T-cell (primary cell): ENCODE measurements around the gene SEC63. TPM values are rescaled to one million over a fixed set of nuclear protein-coding genes. Genes with fewer than 3 reads are reported as not detected.

Experiments used
- ATAC-seq, 4 experiments: fragments of 200-7000 bp in 3 of 4; fragments of 150-1000 bp in 1 of 4; cut with Tn5 transposase; replicated peaks in 1 of 4; 1 replicate in 3 of 4; 2 replicates in 1 of 4; pipeline ENCODE4 v1.10.0; 2021; ENCODE audit warnings: moderate library complexity in 3 of 4, mild to moderate bottlenecking in 2 of 4, moderate number of reproducible peaks in 1 of 4
- CTCF ChIA-PET, 2 donors: fragments of 300-600 bp; sonication (Branson Sonifier 250); formaldehyde crosslinking; loops; one replicate each; lab custom pipeline; 2022; ENCODE audit warnings: antibody characterized with exemption in 2 of 2; lab: Charles Lee
- POLR2A ChIA-PET, 2 donors: fragments of 300-600 bp; sonication (Branson Sonifier 250); formaldehyde crosslinking; loops; one replicate each; lab custom pipeline; 2022; ENCODE audit warnings: antibody characterized with exemption in 2 of 2; lab: Charles Lee
- DNase-seq, 35 experiments: peaks; one replicate each; pipeline versions ENCODE4 v3.0.0 to v3.0.0-alpha.2; 2013 to 2023
- H3K27ac ChIP-seq: one replicate; pipeline ENCODE4 v1.5.1; 2013; ENCODE audit warnings: low read length
- H3K27me3 ChIP-seq, 2 experiments: replicated peaks in 1 of 2; 1 replicate in 1 of 2; 2 replicates in 1 of 2; pipeline versions ENCODE4 v1.6.1 to v1.7.0; 2013; ENCODE audit warnings: low read length in 1 of 2, mixed read lengths in 1 of 2; ENCODE audit not compliant: control insufficient read depth in 2 of 2, insufficient read depth in 2 of 2; ENCODE audit errors: extremely low read depth in 1 of 2
- H3K36me3 ChIP-seq, 2 donors: 1 replicate in 1 of 2; 2 replicates in 1 of 2; pipeline versions ENCODE4 v1.6.1 to v1.7.0; 2013; ENCODE audit warnings: low read length in 1 of 2; ENCODE audit not compliant: control insufficient read depth in 2 of 2, insufficient read depth in 1 of 2; ENCODE audit errors: extremely low read depth in 1 of 2
- H3K4me1 ChIP-seq, 2 experiments: 1 replicate in 1 of 2; 2 replicates in 1 of 2; pipeline versions ENCODE4 v1.6.1 to v1.7.0; 2013; ENCODE audit warnings: low read length in 2 of 2, mixed read lengths in 1 of 2; ENCODE audit not compliant: insufficient read depth in 2 of 2, control insufficient read depth in 1 of 2; ENCODE audit errors: extremely low read depth in 1 of 2
- H3K4me3 ChIP-seq, 2 donors: 1 replicate in 1 of 2; 2 replicates in 1 of 2; pipeline versions ENCODE4 v1.5.1 to v1.7.0; 2013; ENCODE audit warnings: mild to moderate bottlenecking in 2 of 2, low read length in 1 of 2, moderate library complexity in 1 of 2; ENCODE audit not compliant: control insufficient read depth in 1 of 2; ENCODE audit errors: extremely low read depth in 1 of 2
- H3K9me3 ChIP-seq: 2 replicates; pipeline ENCODE4 v1.7.0; 2013
- H3K27ac Mint-ChIP-seq, 2 donors: one replicate each; pipeline ENCODE4 v1.8.0; 2020 to 2021; ENCODE audit warnings: mild to moderate bottlenecking in 2 of 2, mixed read lengths in 2 of 2
- H3K27me3 Mint-ChIP-seq, 2 donors: one replicate each; pipeline ENCODE4 v1.8.0; 2021 to 2022; ENCODE audit warnings: mixed read lengths in 2 of 2
- H3K36me3 Mint-ChIP-seq: one replicate; pipeline ENCODE4 v1.8.0; 2021; ENCODE audit warnings: mixed read lengths
- H3K4me1 Mint-ChIP-seq, 3 donors: one replicate each; pipeline ENCODE4 v1.8.0; 2020 to 2022; ENCODE audit warnings: mixed read lengths in 3 of 3, mild to moderate bottlenecking in 1 of 3
- H3K4me3 Mint-ChIP-seq, 3 donors: one replicate each; pipeline ENCODE4 v1.8.0; 2020 to 2022; ENCODE audit warnings: mild to moderate bottlenecking in 3 of 3, mixed read lengths in 3 of 3, moderate library complexity in 3 of 3
- H3K9me3 Mint-ChIP-seq, 3 donors: one replicate each; pipeline ENCODE4 v1.8.0; 2020 to 2022; ENCODE audit warnings: mixed read lengths in 3 of 3
- WGBS: methylation state at CpG from one replicate; pipeline ENCODE4 v1.1.5; 2013; ENCODE audit warnings: missing lambda C conversion rate; ENCODE audit not compliant: insufficient coverage; 5-methylcytosine and 5-hydroxymethylcytosine counted together
- total RNA-seq, 35 experiments: library from RNA in 6 of 35; stranded (reverse) in 6 of 35; fragments of 120-200 nt in 1 of 35; gene quantifications; one replicate each; pipeline versions ENCODE4 v1.2.1 to v1.2.4 and lab custom pipeline; 2013 to 2026

Gene SEC63
- total RNA-seq, 5 donors from 2014 or later (not counting 1 experiment from before 2014, with no cell fraction given), result 56.2 to 85.5 (median 68.7) TPM

GRCh38 chr6:107987805-107988204 is 29.8 kb upstream of the SEC63 start:
- Histone ChIP-seq H3K27ac (no peak overlapping the region), H3K9me3 (no peaks in the 10 kb centered on the region), H3K4me1 (no peaks in the 10 kb centered on the region), H3K4me3 (no peak overlapping the region), H3K36me3 (no peaks in the 10 kb centered on the region), H3K27me3 (peaks cover 0 to 2% of the 10 kb centered on the region in 2 experiments)
- ChIA-PET POLR2A (no interaction called here), CTCF (no interaction called here)
- WGBS, result 100% methylated on average over 1 of the region's 3 CpGs
- Mint-ChIP-seq H3K36me3 (no peaks in the 10 kb centered on the region), H3K9me3 (no peaks in the 10 kb centered on the region), H3K27me3 (peaks cover 0 to 2% of the 10 kb centered on the region in 2 donors), H3K27ac (no peak overlapping the region), H3K4me1 (peaks cover 0 to 9% (median 3%) of the 10 kb centered on the region in 3 donors), H3K4me3 (no peak overlapping the region)
- DNase-seq (no peak), ATAC-seq (no peak)

GRCh38 chr6:107985701-107986100 is 27.7 kb upstream of the SEC63 start:
- Histone ChIP-seq H3K4me1 (no peaks in the 10 kb centered on the region), H3K36me3 (no peaks in the 10 kb centered on the region), H3K9me3 (no peaks in the 10 kb centered on the region), H3K4me3 (no peak overlapping the region), H3K27me3 (peaks cover 0 to 2% of the 10 kb centered on the region in 2 experiments), H3K27ac (no peak overlapping the region)
- ATAC-seq (no peak), DNase-seq (no peak)
- Mint-ChIP-seq H3K36me3 (no peaks in the 10 kb centered on the region), H3K4me3 (no peak overlapping the region), H3K9me3 (no peaks in the 10 kb centered on the region), H3K27me3 (peaks cover 5 to 9% of the 10 kb centered on the region in 2 donors), H3K27ac (no peak overlapping the region), H3K4me1 (no peaks in the 10 kb centered on the region)
- WGBS, result 79% methylated on average over 4 of the region's 14 CpGs
- ChIA-PET CTCF (no interaction called here), POLR2A (no interaction called here)

- no peaks in the 10 kb centered on the region for H3K36me3 Mint-ChIP-seq
- H3K9me3 Mint-ChIP-seq, result no peaks in the 10 kb centered on the region
- H3K4me1 ChIP-seq, result no peaks in the 10 kb centered on the region
- H3K9me3 ChIP-seq, result no peaks in the 10 kb centered on the region
- H3K4me1 Mint-ChIP-seq, result no peaks in the 10 kb centered on the region
- no peaks in the 10 kb centered on the region for H3K36me3 ChIP-seq
- H3K27ac ChIP-seq, result no peak overlapping the region
- 100% methylated on average over 1 of the region's 4 CpGs for WGBS
- H3K27me3 Mint-ChIP-seq, result peaks cover 5 to 9% of the 10 kb centered on the region in 2 donors
- ChIA-PET POLR2A (no interaction called here), CTCF (interaction anchor here (0.5 to 1.1 kb wide), 2 partner anchors 9 to 509 kb away, joined by 3 to 4 read pairs; no protein-coding TSS in a partner anchor)
- no peak for DNase-seq
- H3K27ac Mint-ChIP-seq, result no peak overlapping the region
- H3K4me3 Mint-ChIP-seq, result no peak overlapping the region
- H3K4me3 ChIP-seq, result no peak overlapping the region
- peaks cover 0 to 2% of the 10 kb centered on the region in 2 experiments for H3K27me3 ChIP-seq
- ATAC-seq, result no peak
Observed at GRCh38 chr6:107983811-107984210, 25.8 kb upstream of the SEC63 start.

GRCh38 chr6:107982486-107982885 is 24.5 kb upstream of the SEC63 start:
- H3K4me3 ChIP-seq, result no peak overlapping the region
- no peaks in the 10 kb centered on the region for H3K36me3 Mint-ChIP-seq
- peaks cover 5 to 9% of the 10 kb centered on the region in 2 donors for H3K27me3 Mint-ChIP-seq
- no peak for DNase-seq
- WGBS, result 100% methylated on average over 1 of the region's 1 CpG
- no peaks in the 10 kb centered on the region for H3K4me1 ChIP-seq
- no peak for ATAC-seq
- no peak overlapping the region for H3K27ac Mint-ChIP-seq
- CTCF ChIA-PET, result interaction anchor here in 1 of 2 donors (1.1 kb wide), 1 partner anchor 510 kb away, joined by 4 read pairs; no protein-coding TSS in a partner anchor
- POLR2A ChIA-PET, result no interaction called here
- H3K27ac ChIP-seq, result no peak overlapping the region
- H3K36me3 ChIP-seq, result no peaks in the 10 kb centered on the region
- no peaks in the 10 kb centered on the region for H3K9me3 Mint-ChIP-seq
- peaks cover 0 to 2% of the 10 kb centered on the region in 2 experiments for H3K27me3 ChIP-seq
- no peak overlapping the region for H3K4me3 Mint-ChIP-seq
- no peaks in the 10 kb centered on the region for H3K4me1 Mint-ChIP-seq
- no peaks in the 10 kb centered on the region for H3K9me3 ChIP-seq

GRCh38 chr6:107981695-107982094 is 23.7 kb upstream of the SEC63 start:
- Histone ChIP-seq H3K27me3 (peaks cover 0 to 2% of the 10 kb centered on the region in 2 experiments), H3K4me1 (no peaks in the 10 kb centered on the region), H3K4me3 (no peak overlapping the region), H3K36me3 (no peaks in the 10 kb centered on the region), H3K27ac (no peak overlapping the region), H3K9me3 (no peaks in the 10 kb centered on the region)
- ATAC-seq, result no peak
- Mint-ChIP-seq H3K9me3 (no peaks in the 10 kb centered on the region), H3K36me3 (no peaks in the 10 kb centered on the region), H3K27ac (no peak overlapping the region), H3K4me1 (no peaks in the 10 kb centered on the region), H3K4me3 (no peak overlapping the region), H3K27me3 (peaks cover 5 to 9% of the 10 kb centered on the region in 2 donors)
- CTCF ChIA-PET, result interaction anchor here (0.5 to 0.8 kb wide), 4 partner anchors 8 to 1018 kb away, joined by 3 to 5 read pairs (median 3); no protein-coding TSS in a partner anchor
- POLR2A ChIA-PET, result no interaction called here
- no peak for DNase-seq
- WGBS, result no CpG with 5 or more reads among the region's 6 CpGs

- H3K4me3 ChIP-seq, result no peak overlapping the region
- H3K4me1 ChIP-seq, result no peaks in the 10 kb centered on the region
- H3K27me3 Mint-ChIP-seq, result peaks cover 3 to 6% of the 10 kb centered on the region in 2 donors
- peaks cover 2 to 8% (median 4%) of the 10 kb centered on the region in 3 donors for H3K4me1 Mint-ChIP-seq
- H3K9me3 ChIP-seq, result no peaks in the 10 kb centered on the region
- H3K9me3 Mint-ChIP-seq, result no peaks in the 10 kb centered on the region
- H3K36me3 Mint-ChIP-seq, result no peaks in the 10 kb centered on the region
- H3K27ac ChIP-seq, result no peak overlapping the region
- H3K27me3 ChIP-seq, result peaks cover 0 to 5% of the 10 kb centered on the region in 2 experiments
- ATAC-seq (no peak), DNase-seq (peak in 1 of 35 experiments; percentile 14)
- no CpG with 5 or more reads among the region's 1 CpG for WGBS
- H3K27ac Mint-ChIP-seq, result no peak overlapping the region
- H3K36me3 ChIP-seq, result no peaks in the 10 kb centered on the region
- ChIA-PET POLR2A (no interaction called here), CTCF (interaction anchor here in 1 of 2 donors (0.6 kb wide), 1 partner anchor 17 kb away, joined by 4 read pairs; no protein-coding TSS in a partner anchor)
- H3K4me3 Mint-ChIP-seq, result no peak overlapping the region
Observed at GRCh38 chr6:107977283-107977682, 19.3 kb upstream of the SEC63 start.
